Left renal pelvis (tissue), 4 donors: ENCODE data around the gene PPT1. TPM values are rescaled to one million over a fixed set of nuclear protein-coding genes. Genes with fewer than 3 reads are reported as not detected.

Experiments used
- DNase-seq, 4 donors: peaks; one replicate each; pipeline ENCODE4 v3.0.0-alpha.2; 2013; ENCODE audit warnings: low read depth in 4 of 4, low spot score in 3 of 4
- polyA plus RNA-seq, 4 donors: library from polyadenylated mRNA; unstranded; fragments of 120-200 nt; gene quantifications; one replicate each; pipeline ENCODE4 v1.2.1, GENCODE V29; 2013; ENCODE audit not compliant: insufficient read length in 4 of 4

Gene PPT1
- 100 to 1,000 TPM; 100 to 131 (median 124) TPM for polyA plus RNA-seq

DNA sequence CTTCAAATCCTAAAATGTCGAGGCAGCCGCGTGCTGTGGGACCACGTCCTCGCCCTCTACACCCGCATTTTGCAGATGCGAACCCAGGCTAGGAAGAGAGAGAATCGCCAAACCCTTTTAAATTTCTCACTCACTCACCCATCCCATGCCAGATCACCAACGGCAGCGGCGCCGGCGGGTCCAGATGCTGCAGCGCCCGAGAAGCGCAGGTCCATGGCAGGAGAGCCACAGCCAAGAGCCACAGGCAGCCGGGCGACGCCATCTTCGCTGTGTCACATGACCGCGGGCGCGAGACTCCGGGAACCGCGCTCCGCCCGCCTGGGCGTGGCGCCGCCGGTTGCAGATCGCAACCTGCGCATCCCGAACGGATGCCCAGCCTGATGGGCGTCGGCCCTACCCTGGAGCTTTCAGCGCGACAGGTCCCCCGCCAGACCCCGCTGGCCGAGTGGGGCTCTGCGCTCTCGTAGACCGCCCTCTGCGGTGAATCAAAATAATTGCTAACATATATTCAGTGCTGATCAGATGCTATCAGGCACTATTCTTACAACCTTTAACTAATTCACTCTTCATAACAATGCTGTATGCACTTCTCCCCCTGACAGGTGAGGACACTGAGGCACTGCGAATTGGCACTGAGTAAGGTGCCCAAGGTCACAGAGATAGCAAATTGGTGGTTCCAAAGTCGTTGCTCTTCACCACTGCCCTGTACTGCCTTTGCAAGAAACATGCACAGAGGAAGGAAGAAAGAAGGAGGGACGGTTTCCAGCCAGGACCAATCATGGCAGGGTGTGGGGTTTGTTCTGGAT, at the start of gene PPT1:
Gene PPT1 (minus strand): TSS at position 276 of the 806 bp plus-strand sequence. CDS start 14 bp downstream, at position 262.
- DNase-seq = peak; percentile 42 to 60 (median 49)

DNA sequence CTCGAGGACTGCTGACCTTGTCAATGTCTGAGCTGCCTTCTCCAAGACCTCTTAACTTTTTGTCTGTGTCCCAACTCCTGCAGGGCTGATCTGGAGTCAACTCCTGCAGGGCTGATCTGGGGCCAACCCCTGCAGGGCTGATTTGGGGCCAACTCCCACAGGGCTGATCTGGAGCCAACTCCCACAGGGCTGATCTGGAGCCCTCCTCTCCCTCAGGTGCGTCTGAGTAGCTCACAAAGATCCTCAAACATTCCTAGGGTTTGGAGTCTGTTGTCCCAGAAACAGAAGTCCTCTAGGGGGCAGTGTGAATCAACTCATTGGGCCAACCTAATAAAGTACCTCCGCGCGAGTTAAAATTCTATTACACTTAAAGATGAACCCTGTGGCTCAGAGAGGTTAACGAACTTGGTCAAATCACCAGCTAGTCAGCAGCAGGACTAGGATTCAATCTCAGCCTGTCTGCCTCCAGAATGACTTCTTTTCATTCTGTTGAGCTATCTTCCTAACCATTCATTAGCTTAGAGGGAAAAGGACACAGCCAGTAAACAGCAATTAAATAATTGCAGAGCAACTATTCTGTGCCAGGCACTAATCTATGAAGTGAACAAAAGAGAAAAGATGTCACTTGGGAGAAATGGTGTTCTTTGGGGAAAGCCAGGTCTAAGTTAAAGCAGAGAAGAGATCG, 47.0 kb upstream of the PPT1 start:
- DNase-seq = peak; percentile 52 to 61 (median 56)

DNA sequence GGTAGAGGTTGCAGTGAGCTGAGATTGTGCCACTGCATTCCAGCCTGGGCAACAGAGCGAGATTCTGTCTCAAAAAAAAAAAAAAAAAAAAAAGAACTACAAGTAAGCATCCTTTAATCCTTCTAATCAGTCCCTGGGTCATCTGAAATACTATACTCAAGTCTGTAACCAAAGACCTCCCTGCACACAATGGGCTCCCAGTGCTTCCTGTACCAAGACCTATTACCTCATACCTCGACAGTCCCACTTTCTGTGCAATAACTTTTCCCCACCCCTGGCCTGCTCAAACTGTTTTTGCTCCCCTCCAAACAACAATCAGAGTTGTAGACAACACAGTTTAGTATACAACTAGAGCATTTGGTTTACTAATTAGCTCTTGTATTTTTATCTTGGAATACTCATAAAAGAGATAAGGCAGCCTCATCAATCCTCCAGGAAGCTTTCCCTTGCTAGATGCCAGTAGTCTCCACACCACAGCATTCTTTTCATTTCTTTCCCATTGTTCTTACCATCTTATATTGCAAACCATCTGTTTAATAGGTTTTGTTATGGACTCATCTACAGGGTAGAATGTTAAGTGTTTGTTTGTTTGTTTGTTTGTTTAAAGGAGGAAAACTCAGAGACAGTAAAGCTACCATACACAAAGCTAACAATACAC, 45.0 kb upstream of the PPT1 start:
- DNase-seq = no peak

GRCh38 chr1:40140211-40140973, 43.3 kb upstream of the PPT1 start:
- DNase-seq = no peak

DNA sequence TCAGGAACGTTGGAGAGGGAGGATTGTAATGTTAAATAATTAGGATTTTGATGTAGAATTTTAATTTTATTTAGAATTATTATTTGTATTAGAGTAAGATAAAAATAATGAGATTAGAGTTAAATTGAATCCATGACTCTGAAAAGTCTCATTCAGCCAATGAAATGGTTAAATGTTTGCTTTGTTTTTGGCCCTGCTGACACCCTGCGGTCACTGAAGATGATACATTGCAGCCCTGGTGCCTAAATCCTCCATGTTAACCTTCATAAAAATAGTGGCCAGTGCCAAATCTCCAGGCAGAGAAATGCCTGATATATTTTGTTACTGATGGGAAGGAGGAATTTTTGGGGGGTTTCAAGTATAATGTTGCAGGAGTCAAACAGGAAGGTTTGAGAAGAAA, 36.8 kb upstream of the PPT1 start:
- no peak for DNase-seq

- no peak for DNase-seq
These were observed 36.2 kb upstream of the PPT1 start for GRCh38 chr1:40133312-40133665.

DNA sequence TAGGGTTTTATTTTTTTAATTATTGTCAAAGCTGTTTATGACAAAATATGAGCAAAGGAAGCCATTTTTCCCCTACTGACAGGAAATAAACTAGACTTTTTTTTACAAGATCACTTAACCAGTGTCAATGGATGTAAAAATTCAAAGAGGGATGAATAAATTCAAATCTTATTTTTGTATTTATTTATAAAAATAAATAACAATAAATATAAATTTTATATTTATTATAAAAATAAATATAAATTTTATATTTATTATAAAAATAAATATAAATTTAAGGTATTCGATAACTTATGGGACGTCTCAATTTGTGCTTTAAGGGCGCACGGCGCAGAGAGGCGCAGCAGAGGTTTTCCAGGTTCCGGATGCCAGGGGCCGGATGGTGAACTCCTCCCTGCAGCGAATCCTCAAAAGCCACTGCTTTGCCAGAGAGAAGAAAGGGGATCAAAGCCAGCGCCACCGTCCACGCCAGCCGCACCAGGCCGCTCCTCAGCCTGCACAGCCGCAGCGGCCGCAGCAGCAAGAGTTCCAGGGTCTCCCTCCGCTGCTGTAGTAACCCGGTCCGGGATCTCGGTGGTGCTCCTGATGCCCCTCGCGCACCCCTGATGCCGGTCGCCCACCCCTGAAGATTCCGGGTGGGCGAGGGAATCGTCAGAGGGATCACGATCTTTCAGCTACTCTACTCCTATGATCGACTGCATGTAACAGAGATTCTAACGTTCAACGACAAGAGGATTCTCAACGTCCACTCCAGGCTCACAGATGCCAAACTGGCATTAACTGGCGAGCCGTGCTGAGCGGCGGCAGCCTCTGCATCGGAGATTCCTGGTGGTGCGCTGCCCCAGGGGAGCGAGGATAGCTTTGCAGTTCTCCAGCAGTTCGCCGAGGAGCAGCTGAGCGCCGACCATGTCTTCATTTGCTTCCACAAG, 35.6 kb upstream of the PPT1 start:
- peak in 3 of 4 donors; percentile 5 to 17 (median 10) for DNase-seq

DNA sequence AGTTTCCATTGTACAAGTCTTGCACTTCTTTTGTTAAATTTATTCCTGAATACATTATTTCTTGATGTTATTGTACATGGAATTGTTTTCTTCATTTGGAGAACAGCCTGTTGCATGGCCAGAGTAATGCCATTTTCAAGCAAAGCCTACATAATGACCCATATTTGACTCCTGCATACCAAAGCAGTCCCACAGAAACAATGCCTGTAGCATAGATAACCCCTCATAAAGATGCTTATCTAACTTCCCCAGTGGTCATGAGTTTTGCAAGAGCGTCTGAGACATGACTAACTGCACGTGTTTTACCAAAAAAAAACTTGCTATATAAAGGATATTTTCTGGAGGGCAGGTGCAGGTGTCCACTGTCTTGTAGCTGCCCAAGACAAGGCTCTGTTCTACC, 33.8 kb upstream of the PPT1 start:
- no peak for DNase-seq

DNA sequence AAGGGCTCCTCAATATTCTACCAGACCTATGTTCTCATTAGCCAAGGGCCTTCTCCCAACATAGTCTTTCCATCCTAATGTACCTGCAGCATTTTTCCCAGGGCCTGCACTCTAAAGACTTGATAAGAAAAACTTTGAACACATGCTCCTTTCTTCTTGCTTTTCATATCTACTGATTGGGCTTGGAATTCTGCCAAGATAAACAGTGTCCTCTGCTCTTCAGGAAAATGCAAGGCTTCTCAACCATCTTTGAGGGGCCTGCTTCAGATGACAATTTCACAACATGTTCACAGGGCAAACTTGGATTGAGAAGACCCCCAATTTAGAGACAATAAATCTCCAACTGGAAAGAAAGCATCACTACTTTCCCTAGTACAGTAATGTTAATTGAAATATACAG, 25.8 kb upstream of the PPT1 start:
- DNase-seq = no peak

- DNase-seq = no peak
These were observed 23.1 kb upstream of the PPT1 start for GRCh38 chr1:40120128-40120527.

- no peak for DNase-seq
These were observed 17.3 kb upstream of the PPT1 start for GRCh38 chr1:40114400-40114799.

DNA sequence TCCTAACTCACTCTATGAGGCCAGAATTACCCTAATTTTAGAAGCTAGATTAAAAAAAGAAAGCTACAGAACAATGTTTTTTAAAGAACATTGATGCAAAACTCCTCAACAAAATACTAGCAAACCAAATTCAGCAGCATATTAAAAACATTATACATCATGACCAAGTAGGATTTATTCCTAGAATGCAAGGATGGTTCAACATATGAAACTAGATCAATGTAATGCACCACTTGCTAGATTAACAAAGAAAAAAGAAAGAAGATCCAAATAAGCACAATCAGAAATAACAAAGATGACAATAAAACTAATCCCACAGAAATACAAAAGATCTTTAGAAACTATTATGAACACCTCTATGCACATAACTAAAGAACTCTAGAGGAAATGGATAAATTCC, 13.3 kb upstream of the PPT1 start:
- no peak for DNase-seq

- no peak for DNase-seq
These were observed 10.4 kb upstream of the PPT1 start for GRCh38 chr1:40107290-40107959.

DNA sequence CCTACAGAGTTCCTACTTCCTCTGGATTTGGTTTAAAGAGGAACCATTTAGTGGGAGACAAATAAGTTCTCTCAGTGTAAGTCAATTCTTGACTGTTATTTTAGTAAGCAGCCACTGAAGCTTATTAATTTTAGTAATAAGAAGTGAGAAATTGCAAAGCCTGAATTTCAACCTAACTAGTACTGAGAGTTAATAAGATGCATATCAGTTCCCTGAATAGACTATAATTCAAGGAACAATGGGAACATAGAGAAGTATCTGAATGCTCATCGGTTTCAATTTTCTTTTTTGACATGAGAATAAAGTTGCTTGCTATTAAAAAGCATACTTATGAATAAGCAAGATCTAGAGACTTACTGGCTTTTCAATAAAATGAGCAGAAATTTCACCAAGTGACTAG, 8.0 kb upstream of the PPT1 start:
- no peak for DNase-seq

DNA sequence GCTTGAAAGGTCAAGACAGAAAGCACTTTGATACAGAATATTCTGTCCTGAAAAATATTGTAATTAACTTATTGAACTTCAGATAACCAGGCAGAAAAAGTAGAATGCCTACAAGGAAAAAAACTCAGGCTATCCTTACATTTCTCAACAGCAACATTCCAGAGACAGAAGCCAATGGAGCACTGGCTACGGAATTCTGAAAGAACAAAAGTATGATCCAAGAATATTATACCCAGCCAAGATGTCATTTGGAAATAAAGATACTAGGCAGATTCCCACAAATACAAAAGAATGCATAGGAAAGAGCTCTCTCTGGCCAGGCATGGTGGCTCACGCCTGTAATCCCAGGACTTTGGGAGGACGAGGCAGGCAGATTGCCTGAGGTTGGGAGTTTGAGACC, 5.8 kb upstream of the PPT1 start:
- no peak for DNase-seq

GRCh38 chr1:40102038-40102437, 5.0 kb upstream of the PPT1 start:
- DNase-seq = no peak

DNA sequence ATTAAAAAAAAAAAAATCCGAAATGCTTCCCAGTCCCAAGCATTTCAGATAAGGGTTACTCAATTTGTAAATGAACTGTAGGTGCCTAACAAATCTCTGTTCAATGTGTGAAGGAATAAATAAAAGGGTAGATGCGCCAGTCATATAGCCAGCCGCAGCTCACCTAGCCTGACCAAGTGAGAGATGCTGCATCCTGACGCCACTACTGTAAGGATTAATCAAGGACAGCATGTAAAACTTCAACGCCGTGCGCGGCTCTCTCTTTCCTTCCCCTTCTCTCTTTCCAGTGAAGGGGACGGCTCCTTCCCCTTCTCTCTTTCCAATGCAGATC, 441 bp downstream of the PPT1 start:
- no peak for DNase-seq

DNA sequence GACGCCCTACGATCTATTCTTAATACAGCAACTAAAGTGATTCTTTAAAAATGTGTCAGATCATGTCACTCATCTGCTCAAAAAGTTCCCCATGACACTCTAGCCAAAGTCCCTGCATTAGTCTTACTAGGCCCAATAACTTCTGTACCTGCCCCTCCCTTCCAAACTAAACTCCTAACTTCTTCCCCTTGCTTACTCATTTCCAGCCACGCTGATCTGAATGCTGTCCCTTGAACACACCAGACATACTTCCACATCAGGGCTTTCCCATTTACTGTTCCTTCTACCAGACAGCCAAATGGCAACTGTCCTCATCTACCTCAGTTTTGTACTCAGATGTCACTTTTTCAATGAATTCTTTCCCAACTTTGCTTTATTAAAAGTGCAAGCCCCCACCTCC, 1.2 kb downstream of the PPT1 start:
- no peak for DNase-seq

DNA sequence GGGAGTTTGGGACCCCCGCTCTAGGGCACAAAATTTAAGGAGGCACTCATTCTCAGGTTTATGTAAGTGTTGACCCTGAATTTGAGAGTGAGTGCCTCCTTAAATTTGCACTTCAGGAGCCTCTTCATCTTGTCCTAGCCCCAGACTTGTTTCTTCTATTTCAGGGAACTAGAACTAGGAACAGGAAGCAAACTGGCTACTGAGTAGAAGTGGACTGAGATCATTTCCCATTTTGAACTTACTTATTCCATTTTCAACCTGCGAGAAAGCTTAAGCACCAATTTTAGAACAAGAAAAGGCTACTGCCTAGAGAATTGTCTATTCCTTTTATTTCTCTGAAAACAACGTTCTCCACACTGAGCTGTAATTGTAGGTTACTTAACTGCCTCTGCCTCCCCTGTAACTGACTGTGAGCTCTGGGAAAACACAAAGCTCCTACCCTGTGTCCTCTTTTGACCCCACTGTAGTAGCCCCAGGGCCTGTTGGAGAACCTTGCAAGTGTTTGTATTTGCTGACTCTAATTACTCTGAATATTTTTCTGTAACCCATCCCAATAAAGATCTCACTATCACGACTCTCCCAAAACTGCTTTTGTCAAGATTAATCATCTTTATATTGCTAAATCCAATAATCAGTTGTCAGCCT, 2.5 kb downstream of the PPT1 start:
- DNase-seq = no peak
